GM12801 (cell line): ENCODE data around the gene CACNA1H.

ENCODE experiments used
- CTCF ChIP-seq: IDR thresholded peaks from one replicate; pipeline ENCODE4 v1.5.1; 2011; ENCODE audit warnings: control low read depth; ENCODE audit not compliant: insufficient read length; ENCODE audit errors: extremely low read depth

The CACNA1H gene

GRCh38 chr16:1213231-1213630, 60.3 kb downstream of the CACNA1H start:
- no peak for TF ChIP-seq CTCF

- no peak for TF ChIP-seq CTCF
These were observed 61.0 kb downstream of the CACNA1H start for GRCh38 chr16:1213796-1214372.

- no peak for TF ChIP-seq CTCF
These were observed 61.8 kb downstream of the CACNA1H start for GRCh38 chr16:1214719-1215118.

- no peak for TF ChIP-seq CTCF
These were observed 62.8 kb downstream of the CACNA1H start for GRCh38 chr16:1215574-1216295.

GRCh38 chr16:1216296-1216619, 63.4 kb downstream of the CACNA1H start:
- no peak for TF ChIP-seq CTCF

GRCh38 chr16:1216681-1217400, 63.9 kb downstream of the CACNA1H start:
- no peak for TF ChIP-seq CTCF

- TF ChIP-seq CTCF: no peak
These were observed 64.6 kb downstream of the CACNA1H start for GRCh38 chr16:1217526-1217925.
